Activated T-helper 9 cell treated with anti-CD3 and anti-CD28 coated beads, Interleukin-2, amount 50 U/mL, for 16 hours (primary cell): ENCODE measurements around the gene C19orf25.

Experiments
- DNase-seq: peaks from one replicate; pipeline ENCODE4 v3.0.0-alpha.2; 2020; ENCODE audit warnings: low read depth

The C19orf25 gene

DNA sequence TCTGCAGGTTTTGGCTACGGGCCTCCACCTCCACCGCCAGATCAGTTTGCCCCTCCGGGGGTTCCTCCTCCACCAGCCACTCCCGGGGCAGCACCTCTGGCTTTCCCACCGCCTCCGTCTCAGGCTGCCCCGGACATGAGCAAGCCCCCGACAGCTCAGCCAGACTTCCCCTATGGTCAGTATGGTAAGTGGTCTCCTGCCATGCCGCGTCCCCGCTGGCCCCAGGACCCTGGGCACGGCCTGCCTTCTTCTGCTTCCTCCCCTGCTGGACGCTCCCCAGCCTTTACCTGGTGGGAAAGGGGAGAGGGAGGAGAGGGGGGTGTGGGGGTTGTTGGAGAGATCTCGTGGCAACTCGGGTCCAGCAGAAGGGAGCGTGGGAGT, 46.5 kb downstream of the C19orf25 start:
- no peak for DNase-seq

DNA sequence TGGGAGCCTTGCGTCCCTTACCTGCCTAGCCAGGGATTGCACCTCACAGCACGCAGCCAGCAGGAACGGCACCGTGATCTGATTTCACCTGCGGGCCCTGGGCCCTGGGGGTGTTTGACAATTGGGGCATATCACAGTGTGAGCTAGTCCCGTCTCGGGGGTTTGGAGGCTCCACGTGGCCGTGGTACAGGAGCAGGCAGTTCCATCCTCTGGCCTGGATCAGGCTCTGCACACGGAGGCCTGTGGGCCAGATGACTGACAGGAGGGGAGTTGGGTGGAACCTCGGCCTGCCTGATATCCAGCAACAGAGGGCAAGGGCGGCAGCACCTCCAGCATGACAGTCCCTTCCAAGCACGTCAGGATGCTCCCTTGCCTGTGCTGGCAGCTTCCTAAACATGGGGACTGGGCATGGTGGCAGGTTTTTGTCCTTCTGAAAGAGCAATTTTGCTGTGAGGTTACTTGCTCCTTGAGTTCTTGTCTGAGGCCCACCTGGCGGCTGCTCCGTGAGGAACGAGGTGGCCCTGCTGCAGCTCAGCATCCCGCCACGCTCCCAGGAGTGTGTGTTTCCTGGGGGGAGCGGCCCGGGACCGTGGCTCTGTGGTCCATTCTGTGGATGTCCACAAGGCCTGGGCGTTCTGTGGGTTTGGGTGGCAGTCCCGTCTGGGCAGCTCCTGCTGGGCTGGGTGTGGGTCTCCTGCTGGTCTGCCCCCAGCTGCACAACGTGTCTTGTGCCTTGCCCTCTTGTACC, 47.1 kb downstream of the C19orf25 start:
- DNase-seq = no peak

DNA sequence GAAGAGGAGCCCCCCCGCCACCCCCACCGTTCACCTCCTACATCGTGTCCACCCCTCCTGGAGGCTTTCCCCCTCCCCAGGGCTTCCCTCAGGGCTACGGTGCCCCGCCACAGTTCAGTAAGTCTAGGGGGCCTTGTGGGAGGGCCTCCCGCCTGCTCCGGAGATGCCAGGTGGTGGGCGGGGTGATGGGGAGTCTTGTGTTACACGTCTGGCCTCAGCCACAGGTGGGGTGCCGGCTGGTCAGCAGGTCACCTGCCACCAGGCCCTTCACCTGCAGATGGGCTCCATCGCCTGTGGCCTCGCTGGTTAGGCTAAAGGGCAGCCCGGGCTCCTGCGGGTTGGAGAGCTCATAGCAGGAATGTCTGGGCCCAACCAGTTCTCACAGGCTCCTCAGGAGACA, 48.8 kb downstream of the C19orf25 start:
- DNase-seq = no peak

DNA sequence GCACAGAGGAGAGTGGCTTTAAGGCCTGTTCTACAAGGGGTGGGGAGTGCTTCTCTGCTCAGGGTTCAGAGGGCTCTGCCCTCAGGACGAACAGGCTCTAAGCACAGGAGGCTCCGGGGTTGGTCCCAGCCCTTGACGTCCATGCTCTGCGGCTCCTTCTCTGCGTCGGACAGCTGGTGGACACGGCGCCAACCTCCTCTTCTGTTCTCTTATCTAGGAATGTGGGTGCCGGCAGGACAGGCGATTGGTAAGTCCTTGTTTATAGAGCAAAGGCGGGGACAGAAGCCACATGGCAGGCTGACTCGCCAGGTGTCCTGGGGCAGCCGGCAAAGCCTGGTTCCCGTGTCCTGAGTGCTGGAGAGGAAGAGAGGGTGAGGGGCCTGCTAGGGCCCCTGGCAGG, 49.3 kb downstream of the C19orf25 start:
- no peak for DNase-seq

DNA sequence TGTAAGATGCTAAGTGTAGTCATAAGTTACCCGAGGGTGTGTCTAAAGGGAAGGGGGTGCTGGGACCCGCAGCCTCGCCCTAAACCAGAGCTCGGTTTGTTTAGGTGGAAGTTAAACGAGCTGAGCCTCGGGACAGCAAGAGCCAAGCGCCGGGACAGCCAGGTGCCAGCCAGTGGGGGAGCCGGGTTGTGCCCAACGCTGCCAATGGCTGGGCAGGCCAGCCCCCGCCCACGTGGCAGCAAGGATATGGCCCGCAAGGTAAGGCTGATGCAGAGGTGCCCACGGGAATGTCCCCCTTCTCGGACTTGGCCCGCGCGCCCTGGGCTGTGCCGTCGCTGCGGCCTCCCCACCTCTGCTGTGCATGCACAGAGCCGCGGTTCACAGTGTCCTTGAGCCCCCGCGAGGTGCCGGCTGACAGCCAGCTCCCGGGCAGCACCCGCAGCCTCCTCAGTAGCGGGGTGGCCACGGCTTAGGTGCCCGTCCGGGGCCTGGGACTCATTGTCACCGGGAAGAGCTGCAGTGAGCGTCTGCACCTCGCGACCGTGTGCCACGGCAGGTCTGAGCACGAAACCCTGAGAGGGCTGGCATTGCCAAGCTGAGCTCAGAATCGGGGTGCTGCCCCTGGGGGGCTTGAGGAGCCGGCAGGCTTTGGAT, 50.1 kb downstream of the C19orf25 start:
- no peak for DNase-seq

DNA sequence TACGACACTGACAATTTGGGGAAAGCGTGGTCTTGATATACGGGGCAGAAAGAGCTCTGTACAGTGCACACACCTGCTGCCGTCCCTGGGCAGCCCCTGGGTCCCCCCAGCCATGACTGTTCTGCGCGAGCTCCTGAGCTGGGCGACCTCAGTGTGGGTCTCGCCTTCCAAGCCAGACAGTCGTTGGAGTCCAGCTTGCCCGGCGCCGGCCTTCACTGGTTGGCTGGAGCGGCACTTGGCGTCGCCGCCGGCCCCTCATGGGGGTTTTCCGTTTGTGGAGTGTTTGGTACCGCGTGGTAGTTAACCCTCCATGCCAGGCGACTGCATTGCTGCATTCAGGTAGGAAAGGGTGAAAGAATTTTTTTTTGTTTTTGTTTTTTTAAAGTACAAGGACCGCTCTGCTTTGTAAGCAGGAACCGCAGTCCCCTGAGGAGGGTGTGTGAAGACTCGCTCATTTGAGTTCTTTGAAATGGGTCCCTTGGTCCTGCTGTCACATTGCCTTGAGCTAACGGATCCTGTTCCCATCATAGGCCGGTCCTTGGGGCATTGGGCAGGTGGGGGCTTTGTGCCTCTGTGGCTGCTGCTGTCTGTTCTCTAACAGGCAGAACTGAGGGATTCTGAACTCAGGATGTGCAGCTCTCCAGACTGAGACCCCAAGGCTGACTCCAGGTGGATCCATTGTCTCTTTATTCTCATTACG, 51.6 kb downstream of the C19orf25 start:
- no peak for DNase-seq

DNA sequence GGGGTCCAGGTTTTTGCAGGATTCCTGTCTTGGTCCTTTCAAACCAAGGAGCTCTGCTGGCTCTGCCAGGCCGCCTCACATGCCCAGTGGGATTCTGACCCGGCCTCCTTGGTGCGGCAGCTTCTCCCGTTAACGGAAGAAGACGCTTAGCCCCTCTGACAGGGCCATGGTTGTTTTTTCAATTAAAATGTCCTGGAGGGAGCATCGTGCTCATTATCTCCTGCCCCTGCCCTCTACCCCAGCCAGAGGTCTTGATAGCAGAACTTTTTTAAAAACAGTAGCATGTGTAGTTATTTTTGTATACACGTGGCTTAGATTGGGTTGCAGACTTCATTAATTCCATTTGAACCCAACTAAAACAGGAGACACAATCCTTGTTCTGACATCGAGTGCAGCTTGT, 52.3 kb downstream of the C19orf25 start:
- no peak for DNase-seq

DNA sequence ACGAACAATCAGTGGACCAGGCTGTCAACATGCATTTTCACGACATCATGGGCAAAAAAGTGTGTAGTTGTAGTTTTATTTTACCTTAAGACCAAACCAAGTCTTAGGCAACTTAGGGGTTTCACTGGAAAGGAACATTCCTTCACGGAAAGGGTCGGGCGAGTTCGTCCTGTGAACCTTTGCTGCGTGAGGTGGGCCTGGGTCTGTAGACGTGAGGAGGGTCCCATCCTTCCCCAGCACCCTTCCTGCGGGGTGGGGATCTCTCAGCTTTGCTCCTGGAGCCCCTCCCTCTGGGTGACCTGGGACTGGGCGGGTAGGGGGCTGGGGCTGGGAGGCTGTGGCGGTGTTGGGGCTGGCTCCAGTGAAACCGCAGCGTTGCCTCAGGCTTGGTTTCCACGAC, 53.1 kb downstream of the C19orf25 start:
- no peak for DNase-seq

DNA sequence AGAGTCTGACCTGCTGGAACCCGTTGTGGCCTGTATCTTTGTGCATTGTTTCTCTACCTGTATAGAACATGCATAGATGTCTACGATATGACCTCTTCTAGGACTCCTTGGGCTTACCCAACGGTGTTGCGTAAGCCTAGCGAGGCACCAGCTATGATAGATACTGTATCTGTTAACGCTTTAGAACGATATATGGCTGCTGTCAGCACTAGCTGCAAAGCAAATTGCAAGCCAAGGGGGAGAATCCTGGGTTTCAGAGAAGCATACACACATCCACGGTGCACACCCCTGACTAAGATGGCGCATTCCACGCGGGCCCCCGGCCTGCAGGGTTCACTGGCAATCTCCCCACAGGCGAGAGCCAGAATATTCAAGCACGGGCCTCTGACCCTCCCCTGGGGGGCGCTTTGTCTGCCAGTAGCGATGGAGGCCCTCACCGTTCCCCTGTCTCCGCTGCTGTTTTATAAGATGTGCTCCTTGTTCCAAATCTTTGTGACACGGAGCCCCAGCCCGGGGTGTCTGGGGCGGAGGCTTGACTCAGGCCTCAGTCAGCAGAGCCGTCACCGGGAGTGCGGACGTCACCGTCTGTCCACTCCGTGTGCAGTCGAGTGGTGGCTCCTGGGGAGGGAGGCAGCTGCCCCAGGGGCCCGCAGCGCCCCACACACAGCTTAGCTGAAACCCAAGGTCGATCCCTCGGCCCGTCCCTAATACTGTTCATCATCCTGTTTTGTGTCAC, 53.7 kb downstream of the C19orf25 start:
- DNase-seq = no peak

DNA sequence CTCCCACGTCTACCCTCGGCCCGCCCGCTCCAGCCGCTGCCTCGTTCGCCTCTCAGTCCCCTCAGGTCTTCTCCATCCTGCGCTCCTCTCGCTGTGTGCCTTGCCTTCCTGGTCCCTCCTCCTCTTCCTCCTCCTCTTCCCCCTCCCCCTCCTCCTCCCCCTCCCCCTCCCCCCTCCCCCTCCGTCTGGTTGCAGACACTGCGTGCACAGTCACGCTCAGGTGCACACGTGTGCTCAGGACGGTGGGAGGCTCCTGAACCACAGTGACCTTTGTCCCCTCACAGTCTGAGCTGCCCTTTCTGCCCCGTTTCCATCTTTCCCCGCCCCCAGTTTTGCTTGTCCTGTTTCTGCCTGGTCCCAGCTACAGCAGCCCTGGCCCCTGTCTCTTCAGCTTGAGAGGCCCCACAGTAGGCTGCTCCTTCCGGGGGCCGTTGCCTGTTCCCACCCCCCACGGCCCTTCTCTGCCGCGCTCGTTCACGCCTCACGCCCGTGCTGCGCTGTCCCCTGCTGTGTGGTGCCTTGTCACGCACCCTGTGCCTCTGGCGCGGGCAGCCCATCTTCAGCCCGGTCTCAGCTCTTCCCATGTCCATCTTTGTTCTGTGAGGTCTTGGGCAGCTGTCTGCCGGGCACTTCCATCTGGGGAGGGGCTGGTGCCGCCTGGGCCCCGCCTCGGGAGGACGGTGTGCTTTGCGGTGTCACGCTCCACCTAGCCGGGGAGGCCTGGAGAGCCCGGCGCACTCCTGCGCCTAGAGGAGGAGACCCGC, 54.6 kb downstream of the C19orf25 start:
- no peak for DNase-seq

DNA sequence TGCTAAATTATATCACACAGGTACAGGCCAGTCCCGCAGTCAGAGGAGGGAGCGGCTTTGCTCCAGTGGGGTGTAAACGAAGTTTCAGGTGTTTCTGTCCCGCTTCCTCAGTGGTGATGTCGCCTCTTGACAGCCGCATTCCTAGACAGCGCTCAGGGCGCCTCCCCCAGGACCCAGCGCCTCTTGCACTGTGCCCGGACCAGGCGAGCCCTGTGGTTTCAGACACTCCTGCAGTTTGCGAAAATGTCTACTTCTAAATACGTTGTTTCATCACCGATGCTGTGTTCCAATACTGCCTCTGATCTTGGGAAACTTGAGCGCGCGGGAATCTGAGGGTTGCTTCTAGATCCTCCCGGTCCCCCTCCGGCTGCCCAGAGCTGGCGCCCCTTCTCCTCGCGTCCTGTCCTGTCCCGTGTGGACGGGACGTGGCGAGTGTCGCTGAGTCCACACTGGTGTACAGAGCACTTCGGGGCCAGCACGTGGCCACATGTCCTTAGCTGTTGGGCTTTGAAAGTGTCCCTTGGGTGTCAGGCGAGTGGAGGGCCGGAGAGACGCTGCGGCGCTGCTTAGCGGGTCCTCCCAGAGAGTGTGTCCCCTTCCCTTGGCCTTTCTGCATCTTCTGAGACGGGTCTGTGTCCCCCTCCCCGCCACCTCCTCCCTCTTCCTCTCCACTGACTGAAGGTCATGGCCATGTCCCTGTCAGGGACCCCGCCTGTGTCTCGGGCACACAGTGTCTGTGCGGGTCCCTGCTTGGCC, 55.4 kb downstream of the C19orf25 start:
- no peak for DNase-seq
